ENCODE results near the gene CAMTA1. TPM values are rescaled to one million over a fixed set of nuclear protein-coding genes. Genes with fewer than 3 reads are reported as not detected.

Gene CAMTA1
- polyA plus RNA-seq, 1 donor from 2014 or later, result 162 TPM

DNA sequence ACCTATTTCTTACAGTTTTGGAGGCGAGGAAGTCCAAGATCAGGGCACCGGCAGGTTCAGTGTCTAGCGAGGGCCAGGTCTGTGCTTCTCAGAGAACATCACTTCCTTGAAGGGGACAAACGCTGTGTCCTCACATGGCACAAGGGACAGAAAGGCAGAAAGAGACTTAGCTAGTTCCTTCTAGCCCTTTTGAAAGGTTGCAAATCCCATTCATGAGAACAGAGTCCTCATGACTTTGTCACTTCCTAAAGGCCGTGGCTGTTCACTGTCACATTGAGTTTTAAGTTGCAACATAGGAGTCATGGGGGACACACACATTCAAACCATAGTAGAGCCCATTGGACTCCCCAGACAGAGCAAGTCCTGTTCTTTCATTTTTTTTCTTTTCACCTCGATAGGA lies 1026.2 kb downstream of the CAMTA1 start:
- H3K27ac ChIP-seq (ENCODE audit: low read length), result no peak overlapping the region
- TF ChIP-seq TAF1 (IDR thresholded peaks at IDR 0.05; ENCODE audit: low read depth) (no peak), RAD21 (conservative IDR thresholded peaks at IDR 0.05) (no peak), MXI1 (conservative IDR thresholded peaks at IDR 0.05; ENCODE audit: poor library complexity, severe bottlenecking) (no peak), EP300 (conservative IDR thresholded peaks at IDR 0.05; ENCODE audit: poor library complexity, severe bottlenecking) (no peak), SMC3 (conservative IDR thresholded peaks at IDR 0.05; ENCODE audit: poor library complexity) (no peak), POLR2AphosphoS5 (IDR thresholded peaks at IDR 0.05) (no peak), EZH2 (IDR thresholded peaks at IDR 0.05; ENCODE audit: borderline replicate concordance, insufficient read depth, low read length, poor library complexity, severe bottlenecking) (no peak), REST (IDR thresholded peaks at IDR 0.05; ENCODE audit: borderline replicate concordance) (no peak)
- TF ChIP-seq, protein P1, sequence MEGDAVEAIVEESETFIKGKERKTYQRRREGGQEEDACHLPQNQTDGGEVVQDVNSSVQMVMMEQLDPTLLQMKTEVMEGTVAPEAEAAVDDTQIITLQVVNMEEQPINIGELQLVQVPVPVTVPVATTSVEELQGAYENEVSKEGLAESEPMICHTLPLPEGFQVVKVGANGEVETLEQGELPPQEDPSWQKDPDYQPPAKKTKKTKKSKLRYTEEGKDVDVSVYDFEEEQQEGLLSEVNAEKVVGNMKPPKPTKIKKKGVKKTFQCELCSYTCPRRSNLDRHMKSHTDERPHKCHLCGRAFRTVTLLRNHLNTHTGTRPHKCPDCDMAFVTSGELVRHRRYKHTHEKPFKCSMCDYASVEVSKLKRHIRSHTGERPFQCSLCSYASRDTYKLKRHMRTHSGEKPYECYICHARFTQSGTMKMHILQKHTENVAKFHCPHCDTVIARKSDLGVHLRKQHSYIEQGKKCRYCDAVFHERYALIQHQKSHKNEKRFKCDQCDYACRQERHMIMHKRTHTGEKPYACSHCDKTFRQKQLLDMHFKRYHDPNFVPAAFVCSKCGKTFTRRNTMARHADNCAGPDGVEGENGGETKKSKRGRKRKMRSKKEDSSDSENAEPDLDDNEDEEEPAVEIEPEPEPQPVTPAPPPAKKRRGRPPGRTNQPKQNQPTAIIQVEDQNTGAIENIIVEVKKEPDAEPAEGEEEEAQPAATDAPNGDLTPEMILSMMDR (IDR thresholded peaks at IDR 0.05; ENCODE audit: poor library complexity, severe bottlenecking), result no peak

GRCh38 chr1:7813677-7814373 lies 1028.6 kb downstream of the CAMTA1 start:
- H2AFZ ChIP-seq (ENCODE audit: low read depth, low read length), result no peak overlapping the region
- no peak overlapping the region for H3K4me2 ChIP-seq (ENCODE audit: low read length)
- peaks cover 4% of the 10 kb centered on the region for H3K9me3 ChIP-seq (ENCODE audit: low read length)
- H3F3A ChIP-seq (ENCODE audit: insufficient read depth, low read length, poor library complexity, severe bottlenecking), result no peaks in the 10 kb centered on the region
- H3K9ac ChIP-seq (ENCODE audit: low read length), result no peak overlapping the region
- no peaks in the 10 kb centered on the region for H4K20me1 ChIP-seq (ENCODE audit: insufficient read depth)
- H3K27ac ChIP-seq (ENCODE audit: low read length), result no peak overlapping the region
- H3K9me2 ChIP-seq (ENCODE audit: insufficient read depth, low read length), result no peaks in the 10 kb centered on the region
- H3K36me3 ChIP-seq (ENCODE audit: insufficient read depth, low read length), result no peaks in the 10 kb centered on the region
- no peak overlapping the region for H3K4me3 ChIP-seq (ENCODE audit: low read length)
- no peaks in the 10 kb centered on the region for H3K27me3 ChIP-seq (ENCODE audit: insufficient read depth, low read depth, low read length)
- no peaks in the 10 kb centered on the region for H3K79me2 ChIP-seq (replicated peaks; ENCODE audit: insufficient read depth, low read length)
- no peak for TF ChIP-seq MXI1 (conservative IDR thresholded peaks at IDR 0.05; ENCODE audit: poor library complexity, severe bottlenecking)

More for the DNA sequence above, 1026.2 kb downstream of the CAMTA1 start:
- no peak overlapping the region for H3K4me3 ChIP-seq (ENCODE audit: low read length)
- H3K9ac ChIP-seq (ENCODE audit: low read length), result no peak overlapping the region
- H3K36me3 ChIP-seq (ENCODE audit: insufficient read depth, low read length), result no peaks in the 10 kb centered on the region
- no peaks in the 10 kb centered on the region for H4K20me1 ChIP-seq (ENCODE audit: insufficient read depth)
- no peak overlapping the region for H3K4me2 ChIP-seq (ENCODE audit: low read length)
- H3K9me2 ChIP-seq (ENCODE audit: insufficient read depth, low read length), result no peaks in the 10 kb centered on the region
- no peaks in the 10 kb centered on the region for H3K27me3 ChIP-seq (ENCODE audit: insufficient read depth, low read depth, low read length)
- H3F3A ChIP-seq (ENCODE audit: insufficient read depth, low read length, poor library complexity, severe bottlenecking), result no peaks in the 10 kb centered on the region
- no peaks in the 10 kb centered on the region for H3K79me2 ChIP-seq (replicated peaks; ENCODE audit: insufficient read depth, low read length)
- H2AFZ ChIP-seq (ENCODE audit: low read depth, low read length), result no peak overlapping the region
- H3K9me3 ChIP-seq (ENCODE audit: low read length), result peaks cover 4% of the 10 kb centered on the region

Small RNAs within 50 kb of the gene (small RNA-seq; reads per million reads assigned to genes)
- gene AL359881.1 (0 reads per million in 3 experiments), gene AL590128.1 (0 reads per million in 3 experiments), gene RNU1-8P (0.03 to 2.3 (median 0.23) reads per million in 3 experiments)

Other genes starting within 250 kb of the CAMTA1 start
- gene NOL9, start 230.9 kb upstream of the CAMTA1 start, polyA plus RNA-seq, result 25.4 and 30.7 TPM in 2 replicates
- gene TAS1R1, start 230.1 kb upstream of the CAMTA1 start, polyA plus RNA-seq, result not detected in 2 replicates
- gene ZBTB48, start 205.5 kb upstream of the CAMTA1 start, polyA plus RNA-seq, result 38.7 and 48.2 TPM in 2 replicates
- gene KLHL21, start 182.6 kb upstream of the CAMTA1 start, polyA plus RNA-seq, result 8.4 and 8.7 TPM in 2 replicates
- 11.0 and 12.9 TPM in 2 replicates for gene PHF13, start 171.7 kb upstream of the CAMTA1 start, polyA plus RNA-seq
- 51.5 and 67.0 TPM in 2 replicates for gene THAP3, start 160.6 kb upstream of the CAMTA1 start, polyA plus RNA-seq
- gene DNAJC11, start 83.6 kb upstream of the CAMTA1 start, polyA plus RNA-seq, result 26.0 and 28.6 TPM in 2 replicates

Data from neural cell (in vitro differentiated cells).